CD14-positive monocyte (primary cell): ENCODE measurements around the gene GABRD. TPM values are rescaled to one million over a fixed set of nuclear protein-coding genes. Genes with fewer than 3 reads are reported as not detected.

Experiments
- DNase-seq, 3 donors: peaks; one replicate each; pipeline ENCODE4 v3.0.0-alpha.2; 2011 to 2022
- H2AFZ ChIP-seq: 2 replicates; pipeline ENCODE4 v1.6.0; 2012; ENCODE audit warnings: mild to moderate bottlenecking, low read depth, low read length, inconsistent platforms; ENCODE audit not compliant: insufficient read depth, poor library complexity, severe bottlenecking
- H3K27ac ChIP-seq, 2 donors: 1 replicate in 1 of 2; 2 replicates in 1 of 2; pipeline ENCODE4 v1.5.1; 2012 to 2013; ENCODE audit warnings: low read length in 2 of 2, control low read depth in 1 of 2, inconsistent platforms in 1 of 2, low read depth in 1 of 2, mild to moderate bottlenecking in 1 of 2
- H3K27me3 ChIP-seq, 2 donors: one replicate each; pipeline versions ENCODE4 v1.6.0 to v1.6.1; 2011 to 2013; ENCODE audit warnings: low read length in 2 of 2; ENCODE audit not compliant: control insufficient read depth in 2 of 2, insufficient read depth in 2 of 2
- H3K36me3 ChIP-seq, 2 donors: replicated peaks in 1 of 2; 1 replicate in 1 of 2; 2 replicates in 1 of 2; pipeline versions ENCODE4 v1.5.1 to v1.6.1; 2012 to 2013; ENCODE audit warnings: low read length in 2 of 2, control low read depth in 1 of 2, inconsistent platforms in 1 of 2, mild to moderate bottlenecking in 1 of 2; ENCODE audit not compliant: insufficient read depth in 2 of 2, control insufficient read depth in 1 of 2
- H3K4me1 ChIP-seq, 2 donors: 1 replicate in 1 of 2; 2 replicates in 1 of 2; pipeline versions ENCODE4 v1.5.1 to v1.6.1; 2012 to 2013; ENCODE audit warnings: low read length in 2 of 2, control low read depth in 1 of 2, inconsistent platforms in 1 of 2, mild to moderate bottlenecking in 1 of 2, moderate library complexity in 1 of 2; ENCODE audit not compliant: insufficient read depth in 2 of 2, control insufficient read depth in 1 of 2
- H3K4me2 ChIP-seq: replicated peaks from 2 replicates; pipeline ENCODE3; 2012; ENCODE audit warnings: low read length, moderate library complexity, mild to moderate bottlenecking; ENCODE audit not compliant: poor library complexity, severe bottlenecking; ENCODE audit errors: extremely low read depth
- H3K4me3 ChIP-seq, 3 experiments: fragments of 200-600 bp in 1 of 3; sonication (generic) in 1 of 3; replicated peaks in 1 of 3; 1 replicate in 2 of 3; 2 replicates in 1 of 3; pipeline ENCODE4 v1.5.1; 2011 to 2013; ENCODE audit warnings: low read length in 3 of 3, mild to moderate bottlenecking in 3 of 3, control low read depth in 2 of 3, low read depth in 2 of 3, inconsistent platforms in 1 of 3, moderate library complexity in 1 of 3
- H3K79me2 ChIP-seq: 2 replicates; pipeline ENCODE4 v1.6.0; 2012; ENCODE audit warnings: mild to moderate bottlenecking, control low read depth, inconsistent platforms, low read length, moderate library complexity; ENCODE audit not compliant: insufficient read depth
- H3K9ac ChIP-seq: 2 replicates; pipeline ENCODE4 v1.6.0; 2017; ENCODE audit warnings: low read length, mild to moderate bottlenecking; ENCODE audit not compliant: insufficient read depth, poor library complexity, severe bottlenecking
- H3K9me3 ChIP-seq, 2 donors: replicated peaks in 1 of 2; 1 replicate in 1 of 2; 2 replicates in 1 of 2; pipeline versions ENCODE4 v1.5.1 to v1.6.1; 2012 to 2013; ENCODE audit warnings: low read length in 2 of 2, control low read depth in 1 of 2; ENCODE audit not compliant: control insufficient read depth in 1 of 2, insufficient read depth in 1 of 2
- H4K20me1 ChIP-seq: 2 replicates; pipeline ENCODE4 v1.6.0; 2012; ENCODE audit warnings: mild to moderate bottlenecking, low read length, control low read depth, moderate library complexity; ENCODE audit not compliant: insufficient read depth
- H3K27ac Mint-ChIP-seq, 7 donors: one replicate each; pipeline ENCODE4 v1.8.0; 2020; ENCODE audit warnings: mild to moderate bottlenecking in 7 of 7, mixed read lengths in 7 of 7, moderate library complexity in 6 of 7, inconsistent platforms in 2 of 7
- H3K27me3 Mint-ChIP-seq, 3 donors: one replicate each; pipeline ENCODE4 v1.8.0; 2021 to 2022; ENCODE audit warnings: low read depth in 3 of 3, mild to moderate bottlenecking in 3 of 3, mixed read lengths in 3 of 3, moderate library complexity in 3 of 3, inconsistent platforms in 1 of 3
- H3K36me3 Mint-ChIP-seq, 2 donors: one replicate each; pipeline ENCODE4 v1.8.0; 2020; ENCODE audit warnings: mixed read lengths in 2 of 2, inconsistent platforms in 1 of 2, mild to moderate bottlenecking in 1 of 2
- H3K4me1 Mint-ChIP-seq: one replicate; pipeline ENCODE4 v1.8.0; 2020; ENCODE audit warnings: mild to moderate bottlenecking, mixed read lengths
- H3K4me3 Mint-ChIP-seq, 2 donors: one replicate each; pipeline ENCODE4 v1.8.0; 2020; ENCODE audit warnings: mild to moderate bottlenecking in 2 of 2, mixed read lengths in 2 of 2, moderate library complexity in 1 of 2
- H3K9me3 Mint-ChIP-seq, 7 donors: one replicate each; pipeline ENCODE4 v1.8.0; 2020 to 2022; ENCODE audit warnings: mixed read lengths in 7 of 7, mild to moderate bottlenecking in 6 of 7, moderate library complexity in 6 of 7, inconsistent platforms in 2 of 7
- WGBS: methylation state at CpG from one replicate; pipeline ENCODE4 v1.1.5; 2013; ENCODE audit warnings: missing lambda C conversion rate; ENCODE audit not compliant: insufficient coverage; 5-methylcytosine and 5-hydroxymethylcytosine counted together
- intact Hi-C, 2 donors: fragments of 100-400 bp; cut with micrococcal nuclease; formaldehyde crosslinking; loops; one replicate each; pipeline versions ENCODE4 v1.15.0 to v1.15.1; 2023
- polyA plus RNA-seq, 3 donors: library from polyadenylated mRNA; depleted of rRNA in 1 of 3; unstranded in 2 of 3; stranded (reverse) in 1 of 3; fragments of 300-500 nt in 2 of 3; fragments of >200 nt in 1 of 3; fragmentation: Illumina TruSeq in 2 of 3; gene quantifications; 1 replicate in 2 of 3; 2 replicates in 1 of 3; pipeline ENCODE4 v1.2.3, GENCODE V29; 2012 to 2021
- TF ChIP-seq, protein P1 (sequence below): fragments of 200-600 bp; IDR thresholded peaks from one replicate; pipeline ENCODE4 v1.8.0; 2022; ENCODE audit warnings: antibody characterized with exemption, mild to moderate bottlenecking

GABRD gene
- polyA plus RNA-seq, 3 donors = not detected

DNA sequence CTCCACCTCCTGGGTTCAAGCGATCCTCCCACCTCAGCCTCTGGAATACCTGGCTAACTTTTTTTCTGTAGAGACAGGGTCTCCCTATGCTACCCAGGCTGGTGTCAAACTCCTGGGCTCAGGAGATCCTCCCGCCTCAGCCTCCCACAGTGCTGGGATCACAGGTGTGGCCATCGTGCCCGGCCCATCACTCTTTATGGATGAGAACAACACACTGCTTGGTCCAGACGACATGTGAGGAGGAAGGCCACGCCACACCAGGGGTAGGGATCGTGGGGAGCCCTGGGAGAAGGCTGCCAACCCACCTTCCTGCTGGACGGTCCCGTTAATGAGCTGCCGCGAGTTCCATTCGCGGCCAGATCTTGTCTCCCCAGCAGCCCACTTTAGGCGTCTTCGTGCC lies 5.0 kb upstream of the GABRD start:
- no peak overlapping the region for H2AFZ ChIP-seq
- Mint-ChIP-seq H3K36me3 (peaks cover 0 to 3% of the 10 kb centered on the region in 2 donors), H3K4me1 (no peaks in the 10 kb centered on the region), H3K9me3 (peaks cover 0 to 5% (median 2%) of the 10 kb centered on the region in 7 donors), H3K4me3 (peak overlapping the region in 1 of 2 donors; percentile 51), H3K27ac (no peak overlapping the region), H3K27me3 (peaks cover 51 to 66% (median 56%) of the 10 kb centered on the region in 3 donors)
- no peaks in the 10 kb centered on the region for H4K20me1 ChIP-seq
- TF ChIP-seq, protein P1, sequence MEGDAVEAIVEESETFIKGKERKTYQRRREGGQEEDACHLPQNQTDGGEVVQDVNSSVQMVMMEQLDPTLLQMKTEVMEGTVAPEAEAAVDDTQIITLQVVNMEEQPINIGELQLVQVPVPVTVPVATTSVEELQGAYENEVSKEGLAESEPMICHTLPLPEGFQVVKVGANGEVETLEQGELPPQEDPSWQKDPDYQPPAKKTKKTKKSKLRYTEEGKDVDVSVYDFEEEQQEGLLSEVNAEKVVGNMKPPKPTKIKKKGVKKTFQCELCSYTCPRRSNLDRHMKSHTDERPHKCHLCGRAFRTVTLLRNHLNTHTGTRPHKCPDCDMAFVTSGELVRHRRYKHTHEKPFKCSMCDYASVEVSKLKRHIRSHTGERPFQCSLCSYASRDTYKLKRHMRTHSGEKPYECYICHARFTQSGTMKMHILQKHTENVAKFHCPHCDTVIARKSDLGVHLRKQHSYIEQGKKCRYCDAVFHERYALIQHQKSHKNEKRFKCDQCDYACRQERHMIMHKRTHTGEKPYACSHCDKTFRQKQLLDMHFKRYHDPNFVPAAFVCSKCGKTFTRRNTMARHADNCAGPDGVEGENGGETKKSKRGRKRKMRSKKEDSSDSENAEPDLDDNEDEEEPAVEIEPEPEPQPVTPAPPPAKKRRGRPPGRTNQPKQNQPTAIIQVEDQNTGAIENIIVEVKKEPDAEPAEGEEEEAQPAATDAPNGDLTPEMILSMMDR = no peak
- no peak for DNase-seq
- no peak overlapping the region for H3K4me2 ChIP-seq
- 84% methylated on average over 14 of the region's 15 CpGs for WGBS
- H3K4me1 ChIP-seq = no peaks in the 10 kb centered on the region
- intact Hi-C loops = no loop called here
- no peak overlapping the region for H3K9ac ChIP-seq
- H3K27me3 ChIP-seq = peaks cover 6 to 51% of the 10 kb centered on the region in 2 donors
- H3K27ac ChIP-seq = no peak overlapping the region
- no peaks in the 10 kb centered on the region for H3K79me2 ChIP-seq
- no peak overlapping the region for H3K4me3 ChIP-seq
- H3K9me3 ChIP-seq = peaks cover 0 to 7% of the 10 kb centered on the region in 2 donors
- H3K36me3 ChIP-seq = no peaks in the 10 kb centered on the region

DNA sequence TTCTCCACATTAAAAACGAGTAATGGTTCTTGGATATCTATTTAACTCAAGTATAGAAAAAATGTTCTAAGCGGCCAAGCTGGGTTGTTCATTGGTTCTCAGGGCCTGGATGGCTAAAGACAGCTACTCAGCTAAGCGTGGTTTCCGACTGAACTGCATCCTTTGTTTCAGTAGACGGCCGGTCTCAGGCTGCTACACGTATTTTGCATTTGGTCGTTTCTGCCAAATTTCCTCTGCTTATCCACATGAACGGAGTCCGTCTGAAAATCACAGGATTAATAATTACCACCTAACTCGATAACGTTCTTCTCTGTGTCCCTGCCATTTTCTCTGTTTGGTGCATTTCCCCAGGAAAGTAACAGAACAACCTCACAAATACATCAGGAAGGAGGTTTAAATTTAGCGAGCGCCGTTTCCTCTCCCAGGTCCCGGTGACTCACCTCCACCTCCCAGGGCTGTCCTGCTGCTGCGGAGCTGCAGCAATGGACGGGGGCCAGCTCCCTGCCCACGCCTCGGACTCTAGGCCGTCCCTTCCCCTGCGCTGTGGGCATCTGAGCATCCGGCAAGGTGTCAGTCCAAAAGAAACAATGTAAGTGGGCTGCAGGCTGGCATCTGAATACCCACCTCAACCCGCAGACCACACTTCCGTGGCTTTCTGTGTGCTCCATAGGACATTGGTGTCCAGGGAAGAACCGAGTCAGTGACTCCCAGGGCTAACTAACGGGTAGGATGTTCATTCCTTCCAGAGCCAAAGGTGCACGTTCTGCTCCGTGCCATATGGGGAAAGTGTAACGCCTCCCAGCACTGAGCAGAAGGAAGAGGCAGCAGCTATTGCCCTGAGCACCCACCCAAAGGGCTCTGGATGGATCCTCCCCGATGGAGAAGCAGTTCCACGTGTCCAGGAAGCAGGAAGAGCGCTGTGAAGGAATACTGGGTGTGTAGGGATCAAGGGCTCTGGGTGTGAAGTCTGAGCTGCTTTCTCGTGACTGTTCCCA lies 4.1 kb upstream of the GABRD start:
- H3K27ac Mint-ChIP-seq = no peak overlapping the region
- no peak overlapping the region for H3K4me2 ChIP-seq
- TF ChIP-seq, protein P1 = no peak
- peaks cover 0 to 5% (median 3%) of the 10 kb centered on the region in 7 donors for H3K9me3 Mint-ChIP-seq
- H3K9me3 ChIP-seq = peaks cover 0 to 7% of the 10 kb centered on the region in 2 donors
- DNase-seq = no peak
- peaks cover 50 to 70% (median 54%) of the 10 kb centered on the region in 3 donors for H3K27me3 Mint-ChIP-seq
- H3K79me2 ChIP-seq = no peaks in the 10 kb centered on the region
- H3K36me3 ChIP-seq = no peaks in the 10 kb centered on the region
- H3K4me1 ChIP-seq = no peaks in the 10 kb centered on the region
- H4K20me1 ChIP-seq = no peaks in the 10 kb centered on the region
- peak overlapping the region in 1 of 2 donors; percentile 53 for H3K4me3 Mint-ChIP-seq
- peaks cover 0 to 3% of the 10 kb centered on the region in 2 donors for H3K36me3 Mint-ChIP-seq
- no peak overlapping the region for H3K27ac ChIP-seq
- H3K9ac ChIP-seq = no peak overlapping the region
- 50% methylated on average over 32 of the region's 34 CpGs for WGBS
- H3K4me1 Mint-ChIP-seq = no peaks in the 10 kb centered on the region
- peaks cover 6 to 52% of the 10 kb centered on the region in 2 donors for H3K27me3 ChIP-seq
- H2AFZ ChIP-seq = no peak overlapping the region
- H3K4me3 ChIP-seq = no peak overlapping the region
- intact Hi-C loops = no loop called here
